HepG2 (cell line): ENCODE measurements around the gene MXRA7. TPM values are rescaled to one million over a fixed set of nuclear protein-coding genes. Genes with fewer than 3 reads are reported as not detected.
A peak's percentile ranks its signal among the peaks of the same experiment; 100 is the strongest.

Experiments
- ATAC-seq: fragments of 200-7000 bp; cut with Tn5 transposase; 3 replicates; pipeline ENCODE4 v1.9.1; 2020; ENCODE audit warnings: mild to moderate bottlenecking, moderate library complexity
- BruUV-seq: library from RNA; stranded (reverse); fragments of 400-500 nt; replicated peaks from 2 replicates; lab custom pipeline; 2021; lab: Mats Ljungman, UMichigan
- CTCF ChIA-PET: fragments of 300-600 bp; formaldehyde crosslinking; extraction: SDS; loops from one replicate; lab custom pipeline; 2021; ENCODE audit warnings: low total read pairs, inconsistent platforms, low intra/inter-chr PET ratio; lab: Yijun Ruan, JAX
- POLR2A ChIA-PET: fragments of 350-600 bp; sonication (Branson Sonifier 250); formaldehyde crosslinking; loops from one replicate; lab custom pipeline; 2020; ENCODE audit warnings: antibody characterized with exemption, inconsistent platforms; lab: Yijun Ruan, JAX
- DNase-seq: peaks from one replicate; pipeline ENCODE4 v3.0.0-alpha.2; 2015; ENCODE audit warnings: low spot score
- FAIRE-seq: peaks from 3 replicates; lab custom pipeline; 2011; peaks lifted over from hg19 to GRCh38; lab: Jason Lieb, UNC
- H2AFZ ChIP-seq: one replicate; pipeline ENCODE4 v1.6.1; 2011; ENCODE audit warnings: low read length, inconsistent platforms
- H3K27ac ChIP-seq: fragments of 300-600 bp; 3 replicates; pipeline ENCODE4 v1.8.0; 2011; ENCODE audit warnings: mixed run types, mild to moderate bottlenecking, mixed read lengths, low read length, inconsistent platforms; ENCODE audit not compliant: insufficient read depth; ENCODE audit errors: extremely low read length
- H3K27me3 ChIP-seq, 2 experiments: fragments of 200-600 bp in 1 of 2; 2 replicates in 1 of 2; 3 replicates in 1 of 2; pipeline versions ENCODE4 v1.6.0 to v1.8.0; 2011; ENCODE audit warnings: low read length in 2 of 2, mild to moderate bottlenecking in 2 of 2, moderate library complexity in 2 of 2, inconsistent platforms in 1 of 2; ENCODE audit not compliant: insufficient read depth in 2 of 2, control insufficient read depth in 1 of 2
- H3K36me3 ChIP-seq, 2 experiments: fragments of 200-600 bp in 1 of 2; replicated peaks in 1 of 2; 2 replicates in 1 of 2; 3 replicates in 1 of 2; pipeline versions ENCODE4 v1.5.1 to v1.8.0; 2011; ENCODE audit warnings: low read length in 2 of 2, inconsistent platforms in 1 of 2; ENCODE audit not compliant: insufficient read depth in 2 of 2, control insufficient read depth in 1 of 2
- H3K4me1 ChIP-seq: 2 replicates; pipeline ENCODE4 v1.5.1; 2012; ENCODE audit warnings: low read length, inconsistent platforms; ENCODE audit not compliant: insufficient read depth
- H3K4me2 ChIP-seq: 2 replicates; pipeline ENCODE4 v1.6.0; 2011; ENCODE audit warnings: low read depth, low read length, inconsistent platforms
- H3K4me3 ChIP-seq, 3 experiments: fragments of 200-600 bp in 1 of 3; sonication (generic), shearing (Covaris generic) in 1 of 3; replicated peaks in 1 of 3; 2 replicates each; pipeline ENCODE4 v1.5.1; 2011 to 2016; ENCODE audit warnings: low read length in 3 of 3, inconsistent platforms in 2 of 3, low read depth in 2 of 3, mild to moderate bottlenecking in 2 of 3, control low read depth in 1 of 3, mixed read lengths in 1 of 3; ENCODE audit not compliant: insufficient read depth in 1 of 3
- H3K79me2 ChIP-seq: one replicate; pipeline ENCODE4 v1.6.1; 2011; ENCODE audit warnings: low read length, inconsistent platforms; ENCODE audit not compliant: insufficient read depth
- H3K9ac ChIP-seq: 2 replicates; pipeline ENCODE4 v1.6.0; 2011; ENCODE audit warnings: mild to moderate bottlenecking, low read depth, low read length, inconsistent platforms; ENCODE audit not compliant: insufficient read depth
- H3K9me3 ChIP-seq: 2 replicates; pipeline ENCODE4 v1.5.1; 2012; ENCODE audit warnings: mild to moderate bottlenecking, low read length
- H4K20me1 ChIP-seq: 2 replicates; pipeline ENCODE4 v1.6.0; 2011; ENCODE audit warnings: inconsistent platforms, mild to moderate bottlenecking, low read length, moderate library complexity; ENCODE audit not compliant: insufficient read depth
- AHDC1 ChIP-seq: sonication (generic); formaldehyde crosslinking; IDR thresholded peaks from 2 replicates; pipeline ENCODE4 v1.5.1; 2020; ENCODE audit warnings: mild to moderate bottlenecking, missing genetic modification reagents, borderline replicate concordance
- FLYWCH1 ChIP-seq: sonication (generic); formaldehyde crosslinking; IDR thresholded peaks from 2 replicates; pipeline ENCODE4 v1.8.1; 2023; ENCODE audit warnings: mild to moderate bottlenecking, missing genetic modification reagents
- KMT2B ChIP-seq: IDR thresholded peaks from 2 replicates; pipeline ENCODE4 v1.6.1; 2016; ENCODE audit warnings: missing genetic modification reagents, missing compliant biosample characterization
- RBAK ChIP-seq: sonication (generic); formaldehyde crosslinking; IDR thresholded peaks from 2 replicates; pipeline ENCODE4 v1.5.1; 2020; ENCODE audit warnings: mild to moderate bottlenecking, missing genetic modification reagents
- SAP130 ChIP-seq: IDR thresholded peaks from 2 replicates; pipeline ENCODE4 v1.6.1; 2016; ENCODE audit warnings: low read depth
- TFDP1 ChIP-seq: IDR thresholded peaks from 2 replicates; pipeline ENCODE4 v1.6.1; 2016; ENCODE audit warnings: missing compliant biosample characterization, missing genetic modification reagents, borderline replicate concordance
- ZKSCAN8 ChIP-seq: IDR thresholded peaks from 2 replicates; pipeline ENCODE4 v1.6.1; 2016; ENCODE audit warnings: borderline replicate concordance, missing genetic modification reagents, missing compliant biosample characterization
- WGBS: methylation state at CpG from one replicate; pipeline ENCODE4 v1.1.6; 2017; ENCODE audit warnings: low lambda C conversion rate; 5-methylcytosine and 5-hydroxymethylcytosine counted together
- in situ Hi-C: cut with HindIII; loops from 2 replicates; pipeline ENCODE4 v1.10.0; 2017; ENCODE audit warnings: low pct_unique_long_range_greater_than_20kb; ENCODE audit not compliant: extremely low pct_ligation_motif_present
- intact Hi-C: fragments of 100-400 bp; cut with micrococcal nuclease; formaldehyde crosslinking; loops from one replicate; pipeline ENCODE4 v1.10.0; 2022; ENCODE audit not compliant: unreplicated experiment
- polyA plus RNA-seq, 8 experiments: library from polyadenylated mRNA; depleted of rRNA in 3 of 8; stranded (reverse) in 7 of 8; unstranded in 1 of 8; fragments of >200 nt; fragmentation: Illumina TruSeq in 4 of 8; extraction: Trizol in 4 of 8; gene quantifications; 2 replicates each; pipeline versions ENCODE4 v1.2.1 to v1.2.3, GENCODE V29; 2011 to 2016; ENCODE audit warnings: low read depth in 4 of 8, missing spikeins in 1 of 8, mixed read lengths in 1 of 8; ENCODE audit not compliant: insufficient read depth in 1 of 8
- total RNA-seq, 5 experiments: library from RNA; depleted of rRNA; stranded (reverse); fragments of >200 nt; fragmentation: Illumina TruSeq; extraction: Trizol; gene quantifications; 2 replicates each; pipeline ENCODE4 v1.2.3, GENCODE V29; 2016; ENCODE audit warnings: low read depth in 1 of 5
- TF ChIP-seq, protein P1 (sequence below): sonication (generic); formaldehyde crosslinking; IDR thresholded peaks from 2 replicates; pipeline ENCODE4 v1.4.0; 2020; ENCODE audit warnings: missing genetic modification reagents
- TF ChIP-seq, protein P2 (sequence below): sonication (generic); formaldehyde crosslinking; IDR thresholded peaks from 2 replicates; pipeline ENCODE4 v1.4.0; 2020; ENCODE audit warnings: missing genetic modification reagents, borderline replicate concordance

The MXRA7 gene
- total and polyA plus RNA-seq, 2 of the 13 experiments (the other 11 are each of a cell fraction or from before 2014, with no cell fraction given): 44.8 to 112 TPM

DNA sequence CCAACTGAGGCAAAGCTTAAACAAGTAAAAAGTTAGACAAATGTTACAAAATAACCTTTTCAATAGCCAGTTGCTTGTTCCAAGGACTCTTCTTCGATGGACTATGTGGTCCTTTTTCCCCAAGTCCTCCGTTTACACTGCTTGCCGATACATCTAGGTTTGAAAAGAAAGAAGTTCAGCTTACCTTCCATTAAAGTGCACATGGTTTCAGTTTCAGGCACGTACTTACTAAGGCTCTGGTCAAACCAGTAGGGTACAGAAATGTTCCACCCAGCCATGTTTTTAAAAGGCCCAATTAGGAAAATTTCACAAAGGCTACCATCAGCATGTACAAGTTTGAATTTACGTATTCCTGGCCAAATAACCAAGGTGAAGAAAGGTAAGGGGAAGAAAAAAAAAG lies 24.2 kb upstream of the MXRA7 start:
- BruUV-seq: no TSS peak
- DNase-seq (peak; percentile 54), FAIRE-seq (no peak), ATAC-seq (no peak)
- Histone ChIP-seq H3K4me1 (peaks cover 46% of the 10 kb centered on the region), H3K9ac (peak overlapping the region; percentile 100), H2AFZ (no peak overlapping the region), H3K27me3 (peaks cover 0 to 3% of the 10 kb centered on the region in 2 experiments; a peak in 1 of 5 replicates), H3K27ac (peak overlapping the region; percentile 96), H4K20me1 (peaks cover 35% of the 10 kb centered on the region), H3K36me3 (peaks cover 12 to 35% of the 10 kb centered on the region in 2 experiments), H3K4me3 (peak overlapping the region; percentile 93 to 100 (median 100); a peak in 5 of 6 replicates), H3K4me2 (peak overlapping the region; percentile 88), H3K9me3 (no peaks in the 10 kb centered on the region), H3K79me2 (peaks cover 65% of the 10 kb centered on the region)
- POLR2A ChIA-PET: interaction anchor here (0.9 to 4.1 kb wide), 2 partner anchors 8 to 202 kb away, joined by 3 to 71 read pairs; partner anchors contain the start of genes JMJD6 and METTL23
- CTCF ChIA-PET: no interaction called here
- in situ Hi-C loops: no loop called here
- intact Hi-C loops: no loop called here
- 4% methylated on average over 5 of the region's 5 CpGs for WGBS
- TF ChIP-seq TFDP1 (CRISPR knock-in tag) (peak; percentile 20; the same call in 1 of the 2 replicates), ZKSCAN8 (CRISPR knock-in tag) (no peak), AHDC1 (no peak), RBAK (CRISPR knock-in tag) (0 out of 2 replicates have a peak, but pooled peaks have one; percentile 24), FLYWCH1 (CRISPR knock-in tag) (no peak), SAP130 (CRISPR knock-in tag) (peak; percentile 71), KMT2B (CRISPR knock-in tag) (peak; percentile 27; the same call in 1 of the 2 replicates)
- TF ChIP-seq, protein P1, sequence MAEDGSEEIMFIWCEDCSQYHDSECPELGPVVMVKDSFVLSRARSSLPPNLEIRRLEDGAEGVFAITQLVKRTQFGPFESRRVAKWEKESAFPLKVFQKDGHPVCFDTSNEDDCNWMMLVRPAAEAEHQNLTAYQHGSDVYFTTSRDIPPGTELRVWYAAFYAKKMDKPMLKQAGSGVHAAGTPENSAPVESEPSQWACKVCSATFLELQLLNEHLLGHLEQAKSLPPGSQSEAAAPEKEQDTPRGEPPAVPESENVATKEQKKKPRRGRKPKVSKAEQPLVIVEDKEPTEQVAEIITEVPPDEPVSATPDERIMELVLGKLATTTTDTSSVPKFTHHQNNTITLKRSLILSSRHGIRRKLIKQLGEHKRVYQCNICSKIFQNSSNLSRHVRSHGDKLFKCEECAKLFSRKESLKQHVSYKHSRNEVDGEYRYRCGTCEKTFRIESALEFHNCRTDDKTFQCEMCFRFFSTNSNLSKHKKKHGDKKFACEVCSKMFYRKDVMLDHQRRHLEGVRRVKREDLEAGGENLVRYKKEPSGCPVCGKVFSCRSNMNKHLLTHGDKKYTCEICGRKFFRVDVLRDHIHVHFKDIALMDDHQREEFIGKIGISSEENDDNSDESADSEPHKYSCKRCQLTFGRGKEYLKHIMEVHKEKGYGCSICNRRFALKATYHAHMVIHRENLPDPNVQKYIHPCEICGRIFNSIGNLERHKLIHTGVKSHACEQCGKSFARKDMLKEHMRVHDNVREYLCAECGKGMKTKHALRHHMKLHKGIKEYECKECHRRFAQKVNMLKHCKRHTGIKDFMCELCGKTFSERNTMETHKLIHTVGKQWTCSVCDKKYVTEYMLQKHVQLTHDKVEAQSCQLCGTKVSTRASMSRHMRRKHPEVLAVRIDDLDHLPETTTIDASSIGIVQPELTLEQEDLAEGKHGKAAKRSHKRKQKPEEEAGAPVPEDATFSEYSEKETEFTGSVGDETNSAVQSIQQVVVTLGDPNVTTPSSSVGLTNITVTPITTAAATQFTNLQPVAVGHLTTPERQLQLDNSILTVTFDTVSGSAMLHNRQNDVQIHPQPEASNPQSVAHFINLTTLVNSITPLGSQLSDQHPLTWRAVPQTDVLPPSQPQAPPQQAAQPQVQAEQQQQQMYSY (CRISPR knock-in tag): 0 out of 2 replicates have a peak, but pooled peaks have one; percentile 23
- TF ChIP-seq, protein P2, sequence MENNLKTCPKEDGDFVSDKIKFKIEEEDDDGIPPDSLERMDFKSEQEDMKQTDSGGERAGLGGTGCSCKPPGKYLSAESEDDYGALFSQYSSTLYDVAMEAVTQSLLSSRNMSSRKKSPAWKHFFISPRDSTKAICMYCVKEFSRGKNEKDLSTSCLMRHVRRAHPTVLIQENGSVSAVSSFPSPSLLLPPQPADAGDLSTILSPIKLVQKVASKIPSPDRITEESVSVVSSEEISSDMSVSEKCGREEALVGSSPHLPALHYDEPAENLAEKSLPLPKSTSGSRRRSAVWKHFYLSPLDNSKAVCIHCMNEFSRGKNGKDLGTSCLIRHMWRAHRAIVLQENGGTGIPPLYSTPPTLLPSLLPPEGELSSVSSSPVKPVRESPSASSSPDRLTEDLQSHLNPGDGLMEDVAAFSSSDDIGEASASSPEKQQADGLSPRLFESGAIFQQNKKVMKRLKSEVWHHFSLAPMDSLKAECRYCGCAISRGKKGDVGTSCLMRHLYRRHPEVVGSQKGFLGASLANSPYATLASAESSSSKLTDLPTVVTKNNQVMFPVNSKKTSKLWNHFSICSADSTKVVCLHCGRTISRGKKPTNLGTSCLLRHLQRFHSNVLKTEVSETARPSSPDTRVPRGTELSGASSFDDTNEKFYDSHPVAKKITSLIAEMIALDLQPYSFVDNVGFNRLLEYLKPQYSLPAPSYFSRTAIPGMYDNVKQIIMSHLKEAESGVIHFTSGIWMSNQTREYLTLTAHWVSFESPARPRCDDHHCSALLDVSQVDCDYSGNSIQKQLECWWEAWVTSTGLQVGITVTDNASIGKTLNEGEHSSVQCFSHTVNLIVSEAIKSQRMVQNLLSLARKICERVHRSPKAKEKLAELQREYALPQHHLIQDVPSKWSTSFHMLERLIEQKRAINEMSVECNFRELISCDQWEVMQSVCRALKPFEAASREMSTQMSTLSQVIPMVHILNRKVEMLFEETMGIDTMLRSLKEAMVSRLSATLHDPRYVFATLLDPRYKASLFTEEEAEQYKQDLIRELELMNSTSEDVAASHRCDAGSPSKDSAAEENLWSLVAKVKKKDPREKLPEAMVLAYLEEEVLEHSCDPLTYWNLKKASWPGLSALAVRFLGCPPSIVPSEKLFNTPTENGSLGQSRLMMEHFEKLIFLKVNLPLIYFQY (CRISPR knock-in tag): no peak
